Lower leg skin (tissue), 4 donors: ENCODE data around the gene EFCAB6. TPM values are rescaled to one million over a fixed set of nuclear protein-coding genes. Genes with fewer than 3 reads are reported as not detected.

ENCODE experiments used
- DNase-seq, 2 donors: peaks; one replicate each; pipeline ENCODE4 v3.0.0-alpha.2; 2019; ENCODE audit warnings: low spot score in 2 of 2
- H3K4me3 ChIP-seq: fragments of 200-600 bp; sonication (generic); 2 replicates; pipeline ENCODE4 v1.5.1; 2017; ENCODE audit warnings: mild to moderate bottlenecking, low read depth; ENCODE audit not compliant: poor library complexity, severe bottlenecking
- POLR2A ChIP-seq, 2 donors: fragments of 450-650 bp; IDR thresholded peaks; one replicate each; pipeline ENCODE4 v1.6.1; 2016 to 2017; ENCODE audit warnings: antibody characterized with exemption in 2 of 2, mild to moderate bottlenecking in 1 of 2, moderate library complexity in 1 of 2
- WGBS, 2 donors: methylation state at CpG; one replicate each; pipeline ENCODE4 v1.1.5; 2018; 5-methylcytosine and 5-hydroxymethylcytosine counted together
- intact Hi-C: fragments of 100-400 bp; cut with DNase I; formaldehyde crosslinking; loops from one replicate; pipeline ENCODE4 v1.15.0; 2023; ENCODE audit warnings: low total_unique reads
- total RNA-seq, 4 donors: library from RNA; depleted of rRNA; stranded (reverse); fragments of >200 nt; gene quantifications; one replicate each; pipeline ENCODE4 v1.1.0, GENCODE V29; 2016
- TF ChIP-seq, protein P1 (sequence below), 3 donors: fragments of 450-650 bp; IDR thresholded peaks; one replicate each; pipeline ENCODE4 v1.5.1; 2016; ENCODE audit warnings: antibody characterized with exemption in 3 of 3, mild to moderate bottlenecking in 3 of 3, moderate library complexity in 2 of 3

Gene EFCAB6
- total RNA-seq, 4 donors from 2014 or later = 0.44 to 4.2 (median 1.8) TPM

DNA sequence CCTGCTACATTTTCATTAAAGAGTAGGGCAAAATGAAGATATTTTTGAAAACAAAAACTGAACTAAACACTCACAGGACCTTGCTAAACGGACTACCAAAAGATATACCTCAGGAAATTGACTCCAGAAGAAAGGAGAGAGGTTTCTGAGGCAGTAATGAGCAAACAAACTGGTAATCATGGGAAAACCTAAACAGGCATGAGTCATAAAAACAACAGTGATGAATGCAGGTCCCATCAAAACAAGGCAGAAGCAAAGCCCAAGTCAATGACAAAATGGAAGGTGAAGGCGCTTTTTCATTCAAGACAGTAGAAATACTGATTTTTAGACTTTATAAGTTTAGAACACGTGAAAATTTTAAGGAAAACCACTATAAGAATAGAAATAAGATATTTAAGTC lies 104.5 kb downstream of the EFCAB6 start:
- no peak overlapping the region for H3K4me3 ChIP-seq
- intact Hi-C loops = no loop called here
- no peak for DNase-seq
- no peak for TF ChIP-seq POLR2A (IDR thresholded peaks at IDR 0.05)
- TF ChIP-seq, protein P1, sequence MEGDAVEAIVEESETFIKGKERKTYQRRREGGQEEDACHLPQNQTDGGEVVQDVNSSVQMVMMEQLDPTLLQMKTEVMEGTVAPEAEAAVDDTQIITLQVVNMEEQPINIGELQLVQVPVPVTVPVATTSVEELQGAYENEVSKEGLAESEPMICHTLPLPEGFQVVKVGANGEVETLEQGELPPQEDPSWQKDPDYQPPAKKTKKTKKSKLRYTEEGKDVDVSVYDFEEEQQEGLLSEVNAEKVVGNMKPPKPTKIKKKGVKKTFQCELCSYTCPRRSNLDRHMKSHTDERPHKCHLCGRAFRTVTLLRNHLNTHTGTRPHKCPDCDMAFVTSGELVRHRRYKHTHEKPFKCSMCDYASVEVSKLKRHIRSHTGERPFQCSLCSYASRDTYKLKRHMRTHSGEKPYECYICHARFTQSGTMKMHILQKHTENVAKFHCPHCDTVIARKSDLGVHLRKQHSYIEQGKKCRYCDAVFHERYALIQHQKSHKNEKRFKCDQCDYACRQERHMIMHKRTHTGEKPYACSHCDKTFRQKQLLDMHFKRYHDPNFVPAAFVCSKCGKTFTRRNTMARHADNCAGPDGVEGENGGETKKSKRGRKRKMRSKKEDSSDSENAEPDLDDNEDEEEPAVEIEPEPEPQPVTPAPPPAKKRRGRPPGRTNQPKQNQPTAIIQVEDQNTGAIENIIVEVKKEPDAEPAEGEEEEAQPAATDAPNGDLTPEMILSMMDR (IDR thresholded peaks at IDR 0.05) = no peak
- WGBS, 2 donors = 83 to 86% methylated on average over 3 of the region's 3 CpGs

DNA sequence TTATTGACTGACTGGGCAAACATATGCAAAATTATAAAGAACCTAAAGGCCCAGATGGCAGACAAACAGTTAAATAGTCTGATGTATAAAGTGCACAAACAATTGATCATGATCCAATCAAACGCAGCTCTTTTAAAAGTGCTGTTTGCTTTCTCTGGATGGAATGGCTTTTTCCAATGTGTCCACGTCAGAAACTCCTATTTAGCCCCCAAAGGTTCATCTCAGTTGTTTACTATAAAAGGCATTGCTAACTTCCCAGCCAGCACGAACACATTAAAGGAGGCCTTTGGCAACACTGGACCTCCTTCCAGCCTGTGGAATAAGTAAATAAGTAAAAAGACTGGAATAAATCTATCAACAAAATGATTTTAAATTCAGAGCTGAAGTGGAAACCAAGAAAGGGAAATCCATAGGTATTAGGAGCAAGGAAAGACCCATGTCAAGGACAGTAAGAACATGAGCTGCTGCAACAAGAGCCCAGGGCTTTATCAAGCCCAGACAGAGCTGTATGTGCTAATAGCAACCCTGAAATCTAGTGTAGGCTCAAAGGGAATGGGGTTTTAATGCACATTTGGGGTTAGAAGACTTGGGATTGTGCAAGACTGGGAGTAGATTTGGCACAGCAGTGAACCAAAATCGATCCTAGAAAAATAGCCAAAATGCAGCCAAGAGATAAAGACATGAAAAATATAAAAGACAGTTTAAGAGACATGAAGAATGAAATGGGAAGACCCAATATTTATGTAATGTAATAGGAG lies 105.4 kb downstream of the EFCAB6 start:
- no peak for DNase-seq
- TF ChIP-seq, protein P1 (IDR thresholded peaks at IDR 0.05) = no peak
- TF ChIP-seq POLR2A (IDR thresholded peaks at IDR 0.05) = no peak
- intact Hi-C loops = no loop called here
- no peak overlapping the region for H3K4me3 ChIP-seq
- 58 to 75% methylated on average over 4 of the region's 4 CpGs for WGBS, 2 donors

DNA sequence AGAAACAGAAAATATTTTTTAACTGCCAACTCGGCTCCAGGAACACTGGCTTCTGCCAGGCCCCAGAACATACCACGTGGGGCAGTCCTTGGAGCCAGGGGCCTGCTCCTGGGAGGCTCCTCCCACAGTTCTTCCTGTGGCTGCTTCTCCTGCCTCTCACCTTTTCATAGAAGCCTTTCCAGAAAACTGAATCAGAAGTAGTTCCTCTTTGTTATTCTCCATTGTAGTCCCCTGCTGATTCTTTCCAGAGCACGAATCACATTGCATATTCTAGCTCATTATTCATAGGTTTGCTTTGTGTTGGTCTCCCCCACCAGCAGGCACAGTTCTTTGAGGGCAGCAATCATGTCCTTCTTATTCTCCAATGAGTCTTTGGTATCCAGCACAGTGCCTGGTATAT lies 106.0 kb downstream of the EFCAB6 start:
- H3K4me3 ChIP-seq = no peak overlapping the region
- DNase-seq = no peak
- intact Hi-C loops = no loop called here
- WGBS, 2 donors = 59 to 78% methylated on average over 3 of the region's 3 CpGs
- TF ChIP-seq POLR2A (IDR thresholded peaks at IDR 0.05) = no peak
- TF ChIP-seq, protein P1 (IDR thresholded peaks at IDR 0.05) = no peak

DNA sequence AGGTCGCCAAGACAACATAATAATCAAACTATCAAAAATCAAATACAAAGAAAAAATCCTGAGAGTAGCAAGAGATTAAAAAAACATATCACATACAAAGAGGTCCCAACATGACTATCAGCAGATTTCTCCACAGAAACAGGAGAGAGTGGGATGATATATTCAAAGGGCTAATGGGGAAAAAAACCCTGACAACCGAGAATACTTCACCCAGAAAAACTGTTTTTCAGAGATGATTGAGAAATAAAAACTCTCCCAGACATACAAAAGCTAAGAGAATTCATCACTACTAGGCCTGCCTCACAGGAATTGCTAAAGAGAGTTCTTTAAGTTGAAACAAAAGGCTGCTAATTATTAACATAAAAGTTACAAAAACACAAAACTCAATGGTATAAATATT lies 108.1 kb downstream of the EFCAB6 start:
- DNase-seq = no peak
- H3K4me3 ChIP-seq = no peak overlapping the region
- TF ChIP-seq POLR2A (IDR thresholded peaks at IDR 0.05) = no peak
- 84 to 87% methylated on average over 2 of the region's 2 CpGs for WGBS, 2 donors
- intact Hi-C loops = no loop called here

DNA sequence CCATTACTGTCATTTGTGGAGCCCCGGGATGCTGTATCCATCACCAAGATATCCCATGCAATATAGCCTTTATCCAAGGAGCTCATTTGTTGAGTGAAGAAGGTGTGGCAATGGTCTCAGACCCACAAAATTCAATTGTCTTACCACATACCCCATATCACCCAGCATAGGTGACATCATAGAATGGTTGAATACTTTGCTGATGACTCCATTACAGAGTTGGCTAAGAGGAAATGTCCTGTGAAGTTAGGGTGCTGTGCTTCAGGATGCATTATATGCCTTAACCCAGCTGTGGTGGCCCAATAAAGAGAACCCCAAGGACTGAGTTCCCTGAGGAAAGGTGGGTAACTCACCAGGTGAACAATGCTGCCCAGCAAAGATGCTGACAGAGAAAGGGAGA lies 113.7 kb downstream of the EFCAB6 start:
- DNase-seq = no peak
- H3K4me3 ChIP-seq = no peak overlapping the region
- WGBS, 2 donors = 92 to 93% methylated on average over 1 of the region's 1 CpG
- intact Hi-C loops = no loop called here
- TF ChIP-seq, protein P1 (IDR thresholded peaks at IDR 0.05) = no peak
- no peak for TF ChIP-seq POLR2A (IDR thresholded peaks at IDR 0.05)

DNA sequence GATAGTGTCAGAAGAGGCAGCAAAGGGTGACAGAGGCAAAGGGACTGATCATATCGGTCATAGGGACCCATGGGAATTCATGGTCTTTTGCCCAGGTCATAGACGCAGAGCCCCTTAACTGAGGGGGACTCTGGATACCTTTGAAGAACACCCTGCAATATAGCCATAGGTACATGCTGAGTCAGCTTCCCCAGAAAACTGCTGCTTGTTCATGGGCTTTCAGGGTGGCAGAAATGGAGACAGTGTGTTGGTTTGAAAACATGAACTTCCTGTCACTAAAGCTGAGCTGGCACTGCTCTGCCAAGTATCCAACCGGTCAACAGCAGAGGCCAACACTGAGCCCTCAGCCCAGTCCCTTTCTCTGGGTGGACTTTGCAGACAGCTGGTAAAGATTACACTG lies 114.2 kb downstream of the EFCAB6 start:
- no peak for TF ChIP-seq POLR2A (IDR thresholded peaks at IDR 0.05)
- TF ChIP-seq, protein P1 (IDR thresholded peaks at IDR 0.05) = no peak
- no peak for DNase-seq
- intact Hi-C loops = no loop called here
- WGBS, 2 donors = 85 to 92% methylated on average over 3 of the region's 3 CpGs
- no peak overlapping the region for H3K4me3 ChIP-seq
